ENCODE measurements around the gene DGKG. TPM values are rescaled to one million over a fixed set of nuclear protein-coding genes. Genes with fewer than 3 reads are reported as not detected.

DGKG gene
- total and polyA plus RNA-seq, 2 of the 8 experiments (the other 6 are each of a cell fraction or from before 2014, with no cell fraction given): 0.30 to 0.48 TPM

DNA sequence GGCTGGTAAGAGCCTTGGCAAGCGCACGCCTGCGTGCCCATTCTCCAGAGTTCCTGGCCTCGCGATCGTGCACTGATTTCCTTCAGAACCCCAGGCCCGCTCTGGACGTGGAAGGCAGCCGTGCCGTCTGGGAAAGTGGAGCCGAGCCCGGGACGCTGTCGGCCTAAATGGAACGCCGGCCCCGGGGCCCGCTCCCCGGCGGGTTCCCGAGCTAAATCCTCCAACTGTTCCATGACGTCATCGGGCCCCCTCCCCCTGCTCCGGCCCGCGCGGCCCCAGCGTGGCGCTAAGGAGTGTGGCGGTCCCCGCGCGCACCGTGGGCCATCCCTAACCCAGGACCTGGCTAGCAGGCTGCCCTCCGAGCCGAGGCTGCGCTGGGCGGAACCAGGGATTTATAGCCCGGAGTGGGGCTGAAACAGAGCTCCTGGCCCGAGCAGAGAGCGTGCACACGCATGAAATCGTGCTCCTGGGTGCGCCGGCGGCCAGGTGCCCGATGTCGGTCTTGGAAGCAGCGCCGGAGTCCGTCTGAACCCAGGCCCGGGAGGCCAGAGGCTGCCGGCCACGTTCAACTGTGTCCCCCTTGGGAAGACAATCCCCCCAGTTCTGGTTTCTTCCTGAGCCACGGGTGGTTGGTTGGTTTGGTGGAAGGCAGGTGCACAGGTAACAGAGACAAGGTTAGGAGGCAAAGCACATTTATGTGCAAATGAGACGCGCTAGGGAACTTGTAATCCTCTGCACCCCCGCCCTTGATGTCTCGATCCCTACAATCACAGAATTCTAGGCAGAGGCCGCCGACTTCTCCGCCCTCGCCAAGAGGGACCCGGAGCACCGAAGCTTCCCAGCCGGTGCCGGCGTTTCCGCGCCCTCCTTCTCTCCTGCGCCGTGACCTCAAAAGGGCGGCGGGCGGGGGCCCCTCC is 168.2 kb downstream of the DGKG start (continued):
- TF ChIP-seq CHD7 (IDR thresholded peaks at IDR 0.05; ENCODE audit: insufficient replicate concordance, low read length) (no peak), BRCA1 (IDR thresholded peaks at IDR 0.05; ENCODE audit: low read depth, low read length) (no peak), JUN (IDR thresholded peaks at IDR 0.05; ENCODE audit: low read depth, low read length) (peak; percentile 45; the same call in 1 of the 2 replicates), CHD1 (IDR thresholded peaks at IDR 0.05; ENCODE audit: low read depth, low read length) (no peak), CREB1 (IDR thresholded peaks at IDR 0.05) (peak; percentile 86), CEBPB (IDR thresholded peaks at IDR 0.05; ENCODE audit: low read depth, low read length) (no peak), KDM1A (IDR thresholded peaks at IDR 0.05; ENCODE audit: borderline replicate concordance, low read length) (peak; percentile 52; the same call in 1 of the 2 replicates), GABPA (IDR thresholded peaks at IDR 0.05; ENCODE audit: borderline replicate concordance, insufficient read depth, low read length) (peak; percentile 41; the same call in 1 of the 2 replicates)
- TF ChIP-seq, protein P1, sequence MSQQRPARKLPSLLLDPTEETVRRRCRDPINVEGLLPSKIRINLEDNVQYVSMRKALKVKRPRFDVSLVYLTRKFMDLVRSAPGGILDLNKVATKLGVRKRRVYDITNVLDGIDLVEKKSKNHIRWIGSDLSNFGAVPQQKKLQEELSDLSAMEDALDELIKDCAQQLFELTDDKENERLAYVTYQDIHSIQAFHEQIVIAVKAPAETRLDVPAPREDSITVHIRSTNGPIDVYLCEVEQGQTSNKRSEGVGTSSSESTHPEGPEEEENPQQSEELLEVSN (IDR thresholded peaks at IDR 0.05): no peak
